Loucy (cell line): ENCODE results near the gene PRR18.
"Not testable (repeated sequence)": the region's sequence is repeated elsewhere in the genome, so short reads cannot be mapped to it uniquely, and the experiment has no call there.

Source experiments
- H2AFZ ChIP-seq: fragments of 200-600 bp; sonication (generic); 2 replicates; pipeline ENCODE4 v1.6.0; 2016; ENCODE audit warnings: antibody characterized with exemption, mild to moderate bottlenecking, low read length, moderate library complexity
- H3F3A ChIP-seq: fragments of 200-600 bp; 2 replicates; pipeline ENCODE4 v1.6.0; 2016; ENCODE audit warnings: antibody characterized with exemption, low read depth, mild to moderate bottlenecking
- H3K27me3 ChIP-seq: fragments of 200-600 bp; sonication (generic); 2 replicates; pipeline ENCODE4 v1.6.1; 2014; ENCODE audit warnings: low read length, mild to moderate bottlenecking; ENCODE audit not compliant: insufficient read depth, poor library complexity, severe bottlenecking
- H3K36me3 ChIP-seq: fragments of 200-600 bp; sonication (generic); 2 replicates; pipeline ENCODE4 v1.6.1; 2016; ENCODE audit warnings: low read length; ENCODE audit not compliant: insufficient read depth
- H3K4me1 ChIP-seq: fragments of 200-600 bp; sonication (generic); 2 replicates; pipeline ENCODE4 v1.5.1; 2014; ENCODE audit warnings: low read length, mild to moderate bottlenecking; ENCODE audit not compliant: insufficient read depth, poor library complexity, severe bottlenecking
- H3K4me2 ChIP-seq: fragments of 200-600 bp; sonication (generic); 2 replicates; pipeline ENCODE4 v1.6.0; 2014; ENCODE audit warnings: antibody characterized with exemption, low read length, low read depth, mild to moderate bottlenecking; ENCODE audit not compliant: poor library complexity, severe bottlenecking
- H3K4me3 ChIP-seq: fragments of 200-600 bp; sonication (generic); 2 replicates; pipeline ENCODE4 v1.5.1; 2014; ENCODE audit warnings: low read length, mild to moderate bottlenecking, mixed read lengths; ENCODE audit not compliant: poor library complexity, severe bottlenecking
- H3K79me2 ChIP-seq: fragments of 200-600 bp; sonication (generic); 2 replicates; pipeline ENCODE4 v1.6.1; 2014; ENCODE audit warnings: low read length; ENCODE audit not compliant: insufficient read depth
- H3K9ac ChIP-seq: fragments of 200-600 bp; sonication (generic); 2 replicates; pipeline ENCODE4 v1.6.0; 2014; ENCODE audit warnings: mild to moderate bottlenecking, low read depth, low read length, moderate library complexity; ENCODE audit not compliant: poor library complexity, severe bottlenecking
- H3K9me2 ChIP-seq: fragments of 200-600 bp; sonication (generic); replicated peaks from 2 replicates; pipeline ENCODE4 v1.6.1; 2016; ENCODE audit warnings: low read depth, low read length, mixed read lengths
- H3K9me3 ChIP-seq: fragments of 200-600 bp; sonication (generic); 2 replicates; pipeline ENCODE4 v1.6.1; 2014; ENCODE audit warnings: mild to moderate bottlenecking, antibody characterized with exemption, low read length, low read depth; ENCODE audit not compliant: insufficient read depth
- H4K20me1 ChIP-seq: fragments of 200-600 bp; sonication (generic); 2 replicates; pipeline ENCODE4 v1.6.0; 2014; ENCODE audit warnings: antibody characterized with exemption, low read length, mild to moderate bottlenecking; ENCODE audit not compliant: insufficient read depth, poor library complexity, severe bottlenecking
- EZH2phosphoT487 ChIP-seq: fragments of 200-600 bp; IDR thresholded peaks from 2 replicates; pipeline ENCODE4 v1.6.1; 2018; ENCODE audit warnings: antibody characterized with exemption, mild to moderate bottlenecking, moderate library complexity, borderline replicate concordance
- TF ChIP-seq, protein P1 (sequence below): fragments of 200-600 bp; sonication (generic); conservative IDR thresholded peaks from 2 replicates; pipeline ENCODE4 v1.5.1; 2014; ENCODE audit warnings: mild to moderate bottlenecking, antibody characterized with exemption, low read length

PRR18 gene

GRCh38 chr6:166346449-166346848 lies 38.3 kb upstream of the PRR18 start:
- no peaks in the 10 kb centered on the region; the same call in 1 of the 2 replicates for H3K9me3 ChIP-seq
- no peaks in the 10 kb centered on the region for H3K36me3 ChIP-seq
- H4K20me1 ChIP-seq, result peaks cover 7% of the 10 kb centered on the region
- H3K4me3 ChIP-seq, result no peak overlapping the region
- no peak overlapping the region for H3K9ac ChIP-seq
- H2AFZ ChIP-seq, result no peak overlapping the region
- H3K9me2 ChIP-seq, result no peaks in the 10 kb centered on the region
- H3F3A ChIP-seq, result no peaks in the 10 kb centered on the region
- TF ChIP-seq, protein P1, sequence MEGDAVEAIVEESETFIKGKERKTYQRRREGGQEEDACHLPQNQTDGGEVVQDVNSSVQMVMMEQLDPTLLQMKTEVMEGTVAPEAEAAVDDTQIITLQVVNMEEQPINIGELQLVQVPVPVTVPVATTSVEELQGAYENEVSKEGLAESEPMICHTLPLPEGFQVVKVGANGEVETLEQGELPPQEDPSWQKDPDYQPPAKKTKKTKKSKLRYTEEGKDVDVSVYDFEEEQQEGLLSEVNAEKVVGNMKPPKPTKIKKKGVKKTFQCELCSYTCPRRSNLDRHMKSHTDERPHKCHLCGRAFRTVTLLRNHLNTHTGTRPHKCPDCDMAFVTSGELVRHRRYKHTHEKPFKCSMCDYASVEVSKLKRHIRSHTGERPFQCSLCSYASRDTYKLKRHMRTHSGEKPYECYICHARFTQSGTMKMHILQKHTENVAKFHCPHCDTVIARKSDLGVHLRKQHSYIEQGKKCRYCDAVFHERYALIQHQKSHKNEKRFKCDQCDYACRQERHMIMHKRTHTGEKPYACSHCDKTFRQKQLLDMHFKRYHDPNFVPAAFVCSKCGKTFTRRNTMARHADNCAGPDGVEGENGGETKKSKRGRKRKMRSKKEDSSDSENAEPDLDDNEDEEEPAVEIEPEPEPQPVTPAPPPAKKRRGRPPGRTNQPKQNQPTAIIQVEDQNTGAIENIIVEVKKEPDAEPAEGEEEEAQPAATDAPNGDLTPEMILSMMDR, result no peak
- no peak for TF ChIP-seq EZH2phosphoT487
- no peaks in the 10 kb centered on the region for H3K27me3 ChIP-seq
- peaks cover 13% of the 10 kb centered on the region for H3K79me2 ChIP-seq
- H3K4me2 ChIP-seq, result no peak overlapping the region
- peaks cover 14% of the 10 kb centered on the region for H3K4me1 ChIP-seq

DNA sequence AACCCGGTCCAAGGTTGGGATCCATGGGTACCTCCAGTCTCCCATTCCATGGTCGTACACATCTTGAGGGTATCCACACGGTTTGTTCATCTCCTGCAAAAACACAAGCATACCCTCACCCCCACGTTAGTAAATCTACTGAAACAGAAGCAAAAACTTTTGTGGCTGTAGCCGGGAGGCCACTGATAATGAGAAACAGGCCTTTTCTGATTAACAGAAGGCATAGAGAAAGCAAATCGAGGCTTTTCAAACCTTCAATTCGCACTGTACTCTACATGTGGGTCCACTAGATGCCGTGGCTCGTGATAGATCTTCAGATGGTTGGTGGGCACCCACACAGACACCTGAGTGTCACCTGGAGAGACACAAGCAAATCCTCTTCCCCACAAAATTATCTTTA lies 37.5 kb upstream of the PRR18 start:
- peaks cover 16% of the 10 kb centered on the region for H3K4me1 ChIP-seq
- H3K36me3 ChIP-seq, H3F3A ChIP-seq, H3K4me3 ChIP-seq, H2AFZ ChIP-seq, H3K4me2 ChIP-seq, H3K9me2 ChIP-seq, H3K27me3 ChIP-seq, H3K9ac ChIP-seq, H3K9me3 ChIP-seq: not testable (repeated sequence)
- H3K79me2 ChIP-seq, result peaks cover 21% of the 10 kb centered on the region
- peaks cover 13% of the 10 kb centered on the region for H4K20me1 ChIP-seq

DNA sequence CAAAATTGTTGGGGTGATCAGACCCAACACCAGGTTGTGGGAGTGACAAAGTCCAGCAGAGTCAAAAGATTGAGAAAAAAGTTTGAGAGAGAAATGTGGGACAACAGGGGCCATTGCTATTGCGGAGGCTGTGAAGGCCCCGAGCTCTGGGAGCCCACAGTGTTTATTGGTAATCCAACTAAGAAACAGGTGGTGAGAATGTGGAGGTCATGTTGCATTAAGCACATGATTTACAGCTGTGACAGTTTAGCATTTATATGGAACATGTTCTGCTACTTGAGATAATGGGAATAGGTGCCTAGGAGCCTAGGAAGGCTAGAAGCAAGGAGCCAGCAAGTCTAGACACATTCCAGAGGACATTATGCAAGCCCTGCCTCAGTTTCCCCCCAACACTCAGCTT lies 36.7 kb upstream of the PRR18 start:
- H3K4me2 ChIP-seq, H2AFZ ChIP-seq, H3K9me3 ChIP-seq, H3F3A ChIP-seq, H3K9ac ChIP-seq, H3K36me3 ChIP-seq, H3K9me2 ChIP-seq, H3K4me3 ChIP-seq, H3K27me3 ChIP-seq: not testable (repeated sequence)
- Histone ChIP-seq H4K20me1 (peaks cover 20% of the 10 kb centered on the region), H3K79me2 (peaks cover 28% of the 10 kb centered on the region), H3K4me1 (peaks cover 24% of the 10 kb centered on the region)

DNA sequence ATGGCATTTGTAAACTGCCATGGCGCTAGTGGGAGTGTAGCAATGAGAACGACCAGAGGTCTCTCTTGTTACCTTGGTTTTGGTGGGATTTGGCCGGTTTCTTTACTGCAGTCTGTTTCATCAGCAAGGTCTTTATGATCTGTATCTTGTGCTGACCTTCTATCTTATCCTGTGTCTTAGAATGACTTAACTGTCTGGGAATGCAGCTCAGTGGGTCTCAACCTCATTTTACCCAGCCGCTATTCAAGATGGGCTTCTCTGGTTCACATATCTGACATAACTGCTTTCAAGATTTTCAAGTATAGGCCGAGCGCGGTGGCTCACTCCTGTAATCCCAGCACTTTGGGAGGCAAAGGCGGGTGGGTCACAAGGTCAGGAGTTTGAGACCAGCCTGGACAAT lies 36.0 kb upstream of the PRR18 start:
- no peak overlapping the region for H3K4me2 ChIP-seq
- H3K4me1 ChIP-seq, result peaks cover 31% of the 10 kb centered on the region
- no peaks in the 10 kb centered on the region for H3F3A ChIP-seq
- no peak overlapping the region for H3K9ac ChIP-seq
- no peaks in the 10 kb centered on the region for H3K27me3 ChIP-seq
- no peaks in the 10 kb centered on the region for H3K36me3 ChIP-seq
- H4K20me1 ChIP-seq, result peaks cover 25% of the 10 kb centered on the region
- H3K9me2 ChIP-seq, result no peaks in the 10 kb centered on the region
- H3K4me3 ChIP-seq, result no peak overlapping the region
- TF ChIP-seq EZH2phosphoT487, result no peak
- TF ChIP-seq, protein P1, result no peak
- no peak overlapping the region for H2AFZ ChIP-seq
- no peaks in the 10 kb centered on the region for H3K9me3 ChIP-seq
- H3K79me2 ChIP-seq, result peaks cover 35% of the 10 kb centered on the region
